Hematopoietic multipotent progenitor cell treated with erythropoietin and hydrocortisone succinate and interleukin-3 and kit ligand, for 15 days (in vitro differentiated cells): ENCODE measurements around the gene TRIM49.
"Not testable (repeated sequence)": the region's sequence is repeated elsewhere in the genome, so short reads cannot be mapped to it uniquely, and the experiment has no call there.

Source experiments
- DNase-seq: peaks from one replicate; pipeline ENCODE4 v3.0.0-alpha.2; 2015; ENCODE audit warnings: low spot score

The TRIM49 gene

GRCh38 chr11:89808475-89808874, at the start of gene TRIM49:
Gene TRIM49 (minus strand): TSS chr11:89808575. CDS start chr11:89804469, 4,106 bp downstream.
- not testable (repeated sequence) for DNase-seq

- DNase-seq = not testable (repeated sequence)
These were observed 18.3 kb upstream of the TRIM49 start for GRCh38 chr11:89826694-89827093.

DNA sequence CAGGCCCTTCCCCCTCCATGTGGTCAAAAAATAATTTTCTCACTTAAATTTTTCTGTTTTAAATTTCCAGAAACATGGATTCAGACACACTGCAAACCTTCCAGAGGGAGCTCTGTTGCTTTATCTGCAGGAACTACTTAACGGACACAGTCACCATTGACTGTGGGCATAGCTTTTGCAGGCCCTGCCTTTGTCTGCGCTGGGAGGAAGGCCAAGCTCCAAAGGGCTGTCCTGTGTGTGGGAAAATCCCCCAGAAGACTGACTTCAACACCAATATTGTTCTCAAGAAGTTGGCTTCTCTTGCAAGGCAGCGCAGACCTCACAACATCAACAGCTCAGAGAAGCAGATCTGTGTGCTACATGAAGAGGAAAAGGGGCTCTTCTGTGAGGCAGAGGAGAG, 11.6 kb upstream of the TRIM49 start:
- not testable (repeated sequence) for DNase-seq

- not testable (repeated sequence) for DNase-seq
These were observed 5.2 kb upstream of the TRIM49 start for GRCh38 chr11:89813535-89813934.

GRCh38 chr11:89787506-89788063, 20.8 kb downstream of the TRIM49 start:
- not testable (repeated sequence) for DNase-seq

DNA sequence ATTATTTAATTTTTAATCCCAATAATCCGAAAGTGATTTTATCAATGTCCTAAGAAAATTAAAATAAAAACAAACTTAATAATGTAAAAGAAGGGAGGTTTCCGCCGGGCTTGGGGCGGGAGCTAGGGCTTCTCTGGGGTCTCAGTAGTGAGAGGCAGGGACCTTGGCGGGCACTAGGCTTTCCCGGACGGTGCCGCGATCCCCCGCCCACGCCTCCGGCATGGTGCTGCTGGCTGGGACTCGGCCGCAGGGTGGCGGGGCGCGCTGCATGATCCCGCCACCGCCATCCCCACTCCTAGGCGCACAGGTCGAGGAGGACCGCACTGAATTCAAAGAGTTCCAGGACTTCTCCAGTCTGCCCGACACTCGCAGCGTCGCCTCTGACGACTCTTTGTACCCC, 22.6 kb downstream of the TRIM49 start:
- not testable (repeated sequence) for DNase-seq

DNA sequence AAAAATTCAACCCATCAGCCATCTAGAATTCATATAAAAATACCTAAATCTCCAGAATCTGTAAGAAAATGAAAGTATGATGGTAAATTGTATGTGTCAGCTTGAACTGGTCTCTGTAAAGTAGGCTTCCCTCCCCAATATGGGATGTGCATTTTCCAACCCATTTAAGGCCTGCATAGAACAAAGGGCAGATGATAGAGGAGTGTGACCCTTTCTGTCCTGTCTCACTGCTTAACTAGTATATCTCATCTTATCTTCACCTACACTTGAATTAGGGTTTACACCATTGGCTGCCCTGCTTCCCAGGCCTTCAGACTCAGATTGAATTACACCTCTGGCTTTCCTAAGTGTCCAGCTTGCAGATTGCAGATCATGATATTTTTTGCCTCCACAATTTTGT, 57.6 kb downstream of the TRIM49 start:
- not testable (repeated sequence) for DNase-seq
